ENCODE results near the gene CFAP46. TPM values are rescaled to one million over a fixed set of nuclear protein-coding genes. Genes with fewer than 3 reads are reported as not detected.

CFAP46 gene
- total and polyA plus RNA-seq, 2 of the 8 experiments (the other 6 are each of a cell fraction or from before 2014, with no cell fraction given), result 2.6 to 4.8 TPM

DNA sequence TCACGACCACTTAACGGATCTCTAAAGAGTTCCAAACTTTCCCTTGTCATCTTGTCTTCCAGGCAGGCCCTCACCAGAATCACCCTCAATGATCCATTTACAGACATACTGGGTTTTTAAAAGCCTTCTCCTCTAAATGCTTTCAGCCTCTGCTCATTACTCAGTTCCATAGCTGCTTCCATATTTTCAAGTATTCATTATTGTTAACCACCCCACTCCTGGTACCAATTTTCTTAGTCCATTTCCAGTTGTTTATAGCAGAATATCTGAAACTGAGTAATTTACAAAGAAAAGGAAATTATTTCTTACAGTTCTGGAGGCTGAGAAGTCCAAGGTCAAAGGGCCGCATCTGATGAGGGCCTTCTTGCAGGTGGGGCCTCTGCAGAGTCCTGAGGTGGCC lies 100.0 kb downstream of the CFAP46 start (continued):
- TF ChIP-seq YY1 (IDR thresholded peaks at IDR 0.05; ENCODE audit: low read depth, low read length) (no peak), PHF8 (conservative IDR thresholded peaks at IDR 0.05; ENCODE audit: low read depth, low read length) (no peak), KDM1A (IDR thresholded peaks at IDR 0.05; ENCODE audit: borderline replicate concordance, low read length) (no peak)
